Suppressor macrophage treated with lipopolysaccharide for 1 hour (primary cell): ENCODE measurements around the gene BPTF.
"Not testable (repeated sequence)": the region's sequence is repeated elsewhere in the genome, so short reads cannot be mapped to it uniquely, and the experiment has no call there.

ENCODE experiments used
- DNase-seq, 3 donors: peaks; one replicate each; pipeline ENCODE4 v3.0.0-alpha.2; 2020 to 2022

Gene BPTF

DNA sequence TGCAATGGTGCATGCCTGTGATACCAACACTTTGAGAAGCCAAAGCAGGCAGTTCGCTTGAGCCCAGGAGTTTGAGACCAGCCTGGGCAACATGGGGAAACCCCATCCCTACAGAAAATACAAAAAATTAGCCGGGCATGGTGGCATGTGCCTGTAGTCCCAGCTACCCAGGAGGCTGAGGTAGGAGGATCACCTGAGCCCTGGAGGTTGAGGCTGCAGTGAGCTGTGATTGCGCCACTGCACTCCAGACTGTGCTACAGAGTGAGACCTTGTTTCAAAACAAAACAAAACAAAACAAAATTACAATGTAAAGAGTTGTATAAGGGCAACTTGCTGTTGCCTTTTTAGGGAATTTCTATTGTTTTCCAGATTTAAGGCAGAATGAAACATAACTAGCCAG is 155.6 kb downstream of the BPTF start:
- DNase-seq = not testable (repeated sequence)

GRCh38 chr17:67982034-67982640 is 156.8 kb downstream of the BPTF start:
- DNase-seq = no peak

GRCh38 chr17:67982686-67983382 is 157.5 kb downstream of the BPTF start:
- no peak for DNase-seq

DNA sequence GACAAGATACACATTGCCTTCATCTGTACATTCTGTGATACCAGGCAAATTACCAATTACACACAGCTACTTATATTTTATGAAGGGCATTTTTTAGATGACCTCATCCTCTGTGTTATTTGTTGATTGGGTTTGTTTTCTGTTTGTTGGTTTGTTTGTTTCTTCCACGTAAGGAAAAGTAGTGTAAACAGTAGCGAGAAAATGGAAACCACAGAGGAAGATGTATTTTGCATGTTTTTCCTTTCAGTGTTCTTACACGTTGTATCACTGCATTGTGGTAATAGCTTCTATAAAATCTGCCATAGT is 158.0 kb downstream of the BPTF start:
- DNase-seq = no peak

- DNase-seq = no peak
Measured at GRCh38 chr17:67990909-67991308, 165.6 kb downstream of the BPTF start.

DNA sequence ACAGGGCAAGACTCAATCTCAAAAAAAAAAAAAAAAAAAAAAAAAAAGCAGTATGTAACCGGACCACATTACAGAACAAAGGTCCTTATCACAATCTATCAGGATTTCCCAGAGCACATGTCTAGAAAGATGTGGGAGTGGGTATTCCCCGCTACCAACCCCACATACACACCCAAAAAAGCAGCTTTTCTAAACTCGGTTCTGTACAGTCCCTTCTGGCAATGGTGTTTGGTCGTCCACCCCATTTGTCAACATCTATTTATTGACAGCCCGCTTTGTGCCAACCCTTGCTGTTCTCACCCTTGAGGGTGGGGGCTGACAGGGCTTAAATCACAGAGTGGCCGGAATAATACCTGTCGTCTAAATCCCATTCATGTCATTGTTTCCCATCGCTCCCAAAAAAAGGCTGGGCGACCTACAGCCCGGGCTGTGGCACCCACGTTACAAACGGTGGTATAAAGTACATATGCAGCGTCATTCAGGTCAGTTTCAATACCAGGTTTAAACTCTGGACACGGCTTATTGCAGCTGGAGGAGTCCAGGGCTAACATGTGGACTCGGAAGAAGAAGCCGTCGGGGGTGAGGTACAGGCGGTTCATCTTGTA is 167.3 kb downstream of the BPTF start:
- DNase-seq = peak; percentile 78 to 87 (median 80)

DNA sequence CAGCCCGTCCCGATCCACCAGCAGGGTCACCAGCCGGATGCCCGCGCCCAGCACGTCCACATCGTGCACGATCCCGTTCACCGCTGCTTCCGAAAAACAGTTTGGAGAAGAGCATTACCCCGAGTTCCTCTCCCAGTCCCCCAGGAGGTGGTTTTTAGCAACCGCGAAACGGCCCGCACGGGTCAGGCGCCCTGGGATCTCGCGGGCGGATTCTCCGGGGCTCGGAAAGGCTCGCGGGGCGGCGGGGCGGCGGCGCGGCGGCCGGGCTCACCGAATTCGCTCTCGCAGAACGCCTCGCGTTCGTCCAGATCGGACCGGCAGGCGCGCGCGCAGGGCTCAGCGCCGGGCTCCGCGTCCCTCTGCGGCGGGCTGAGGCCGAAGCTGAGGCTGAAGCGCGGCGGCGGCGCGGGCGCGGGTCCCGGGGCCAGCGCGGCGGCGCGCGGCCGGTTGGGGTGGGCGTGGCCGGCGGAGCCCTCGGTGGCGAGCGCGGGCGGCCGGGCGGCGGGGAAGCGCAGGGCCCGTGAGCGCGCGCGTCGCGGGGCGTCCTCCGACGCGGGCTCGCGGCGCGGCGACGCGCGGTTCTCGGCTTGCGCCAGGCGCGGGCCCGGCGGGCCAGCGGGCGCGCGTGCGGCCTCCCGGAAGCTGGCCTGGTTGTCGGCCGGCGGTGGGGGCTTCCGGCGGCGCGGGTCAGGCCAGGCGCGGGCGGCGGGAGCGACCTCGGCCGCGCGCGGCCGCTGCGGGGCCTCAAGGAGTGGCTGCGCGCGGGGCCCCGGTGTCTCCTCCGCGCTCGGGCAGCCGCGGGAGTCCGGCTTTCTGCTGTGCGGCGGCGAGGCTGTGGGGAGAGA is 168.1 kb downstream of the BPTF start:
- peak; percentile 92 to 99 (median 96) for DNase-seq

DNA sequence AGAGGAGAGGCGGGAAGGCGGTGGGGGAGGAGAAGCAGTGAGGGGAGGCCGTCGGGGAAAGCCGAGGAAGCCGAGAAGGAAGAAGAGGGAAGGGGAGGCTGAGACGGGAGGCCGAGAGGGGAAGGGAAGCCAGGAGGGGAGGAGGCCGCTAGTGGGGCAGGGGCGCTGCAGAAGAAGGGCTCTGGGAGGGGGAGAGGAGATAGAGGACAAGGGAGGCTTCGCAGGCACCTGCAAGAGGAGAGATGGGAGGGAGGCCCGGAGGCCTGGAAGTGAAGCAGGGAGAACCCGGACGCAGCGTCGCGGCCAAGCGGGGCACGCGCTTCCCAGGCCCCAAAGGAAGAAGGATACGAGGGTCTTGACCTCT is 168.7 kb downstream of the BPTF start:
- no peak for DNase-seq

- peak; percentile 65 to 89 (median 67) for DNase-seq
Measured at GRCh38 chr17:67994817-67995569, 169.7 kb downstream of the BPTF start.

- DNase-seq = peak in 2 of 3 donors; percentile 18 to 52
Measured at GRCh38 chr17:67995570-67996263, 170.4 kb downstream of the BPTF start.

DNA sequence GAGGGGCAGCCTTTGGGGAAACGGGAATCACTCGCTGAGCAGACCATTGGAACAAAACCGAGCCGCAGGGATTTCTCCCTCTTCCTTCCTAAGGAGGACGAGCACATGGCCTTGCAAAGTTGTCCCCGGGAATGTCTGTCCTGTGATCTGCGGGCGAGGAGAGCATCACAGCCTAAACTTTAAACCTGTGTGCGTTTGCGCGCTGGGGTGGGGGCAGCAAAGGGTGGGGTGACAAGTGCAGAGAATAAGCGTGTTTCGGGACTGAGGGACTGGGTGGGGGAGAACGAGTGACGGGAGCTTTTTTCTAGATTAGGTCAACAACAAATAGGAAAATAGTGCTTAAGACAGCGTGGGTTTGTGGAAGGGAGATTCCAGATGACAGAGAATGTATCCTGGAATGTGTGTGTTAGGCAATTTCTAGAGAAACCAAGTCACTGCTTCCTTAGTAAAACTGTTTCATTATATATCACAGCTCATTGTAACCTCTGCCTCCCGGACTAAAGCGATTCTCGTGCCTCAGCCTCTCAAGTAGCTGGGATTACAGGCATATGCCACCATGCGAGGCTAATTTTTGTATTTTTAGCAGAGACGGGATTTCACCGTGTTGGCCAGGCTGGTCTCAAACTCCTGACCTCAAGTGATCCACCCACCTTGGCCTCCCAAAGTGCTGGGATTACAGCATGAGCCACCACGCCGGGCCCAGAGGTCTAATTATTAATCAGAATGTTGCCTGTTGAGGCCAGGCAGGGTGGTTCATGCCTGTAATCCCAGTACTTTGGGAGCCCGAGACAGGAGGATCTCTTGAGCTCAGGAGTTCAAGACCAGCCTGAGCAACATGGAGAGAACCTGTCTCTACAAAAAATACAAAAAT is 171.2 kb downstream of the BPTF start, which contains the start of gene C17orf58:
Gene C17orf58 (minus strand): TSS at position 169 of the 871 bp plus-strand sequence. CDS start 271 bp downstream, outside the sequence.
- DNase-seq = peak; percentile 83 to 95 (median 88)

DNA sequence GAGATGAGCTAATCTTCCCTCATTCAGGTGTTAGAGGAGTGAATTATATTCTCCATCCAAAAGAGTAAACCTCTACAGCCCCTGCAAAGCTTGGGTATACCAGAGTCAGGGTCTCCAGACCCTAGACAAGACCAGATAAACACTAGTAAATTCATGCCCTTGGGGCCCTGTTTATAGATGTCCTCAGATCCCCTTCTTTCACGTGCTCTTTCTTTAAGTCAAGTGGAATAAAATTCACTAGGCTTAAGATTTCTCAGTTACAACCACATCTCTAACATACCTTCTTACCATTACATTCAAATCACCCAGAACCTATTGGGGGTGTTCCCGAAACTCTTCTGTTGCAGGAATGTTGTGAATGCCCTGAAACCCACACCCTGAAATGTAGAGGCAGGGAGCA is 173.2 kb downstream of the BPTF start:
- no peak for DNase-seq

- DNase-seq = no peak
Measured at GRCh38 chr17:67999291-67999911, 174.1 kb downstream of the BPTF start.

DNA sequence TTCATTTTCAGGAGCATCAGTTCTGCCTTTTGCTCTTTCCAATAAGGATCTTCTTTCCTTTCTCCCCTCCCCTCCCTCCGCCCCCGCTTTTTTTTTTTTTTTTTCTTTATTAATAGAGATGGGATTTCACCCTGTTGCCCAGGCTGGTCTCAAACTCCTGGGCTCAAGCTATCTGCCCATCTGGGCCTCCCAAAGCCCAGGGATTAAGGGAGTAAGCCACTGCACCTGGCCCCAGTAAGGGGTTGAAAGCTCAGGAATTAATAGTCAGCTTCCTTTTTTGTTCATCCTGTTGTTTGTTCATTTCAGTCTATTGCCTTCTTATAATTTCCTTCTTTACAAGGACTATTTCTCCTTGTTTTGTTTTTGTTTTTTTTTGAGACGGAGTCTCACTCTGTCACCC is 178.9 kb downstream of the BPTF start:
- no peak for DNase-seq

DNA sequence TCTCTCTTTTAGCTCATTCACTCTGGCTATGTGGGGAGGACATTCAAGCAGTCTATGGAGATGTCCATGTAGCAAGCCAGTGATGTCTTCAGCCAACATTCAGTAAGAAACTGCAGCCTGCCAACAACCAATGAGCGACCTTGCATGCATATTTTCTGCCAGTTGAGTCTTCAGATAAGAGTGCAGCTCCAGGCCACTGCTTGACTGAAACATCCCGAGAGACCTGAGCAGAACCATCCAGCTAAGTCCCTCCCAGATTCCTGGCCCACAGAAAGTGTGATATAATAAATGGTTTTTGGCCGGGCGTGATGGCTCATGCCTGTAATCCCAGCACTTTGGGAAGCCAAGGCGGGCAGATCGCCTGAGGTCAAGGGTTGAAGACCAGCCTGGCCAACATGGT is 181.5 kb downstream of the BPTF start:
- no peak for DNase-seq

- peak; percentile 73 to 89 (median 82) for DNase-seq
Measured at GRCh38 chr17:68011199-68011665, 185.9 kb downstream of the BPTF start.

- DNase-seq = no peak
Measured at GRCh38 chr17:68013385-68013784, 188.1 kb downstream of the BPTF start.

GRCh38 chr17:68015081-68015723 is 189.9 kb downstream of the BPTF start:
- DNase-seq = no peak

- DNase-seq = no peak
Measured at GRCh38 chr17:68016838-68017237, 191.5 kb downstream of the BPTF start.

- DNase-seq = not testable (repeated sequence)
Measured at GRCh38 chr17:68018493-68018892, 193.2 kb downstream of the BPTF start.
